Peyer's patch (tissue), 4 donors: ENCODE measurements around the gene HDAC9.

Source experiments
- CTCF ChIP-seq, 6 experiments: fragments of 450-650 bp in 4 of 6; fragments of 200-600 bp in 2 of 6; sonication (generic) in 1 of 6; IDR thresholded peaks; one replicate each; pipeline ENCODE4 v1.5.1; 2017 to 2019; ENCODE audit warnings: antibody characterized with exemption in 6 of 6, mild to moderate bottlenecking in 3 of 6, moderate library complexity in 1 of 6
- POLR2A ChIP-seq, 2 donors: fragments of 450-650 bp; IDR thresholded peaks; one replicate each; pipeline ENCODE4 v1.5.1; 2017; ENCODE audit warnings: antibody characterized with exemption in 2 of 2, mild to moderate bottlenecking in 2 of 2, moderate library complexity in 2 of 2

DNA sequence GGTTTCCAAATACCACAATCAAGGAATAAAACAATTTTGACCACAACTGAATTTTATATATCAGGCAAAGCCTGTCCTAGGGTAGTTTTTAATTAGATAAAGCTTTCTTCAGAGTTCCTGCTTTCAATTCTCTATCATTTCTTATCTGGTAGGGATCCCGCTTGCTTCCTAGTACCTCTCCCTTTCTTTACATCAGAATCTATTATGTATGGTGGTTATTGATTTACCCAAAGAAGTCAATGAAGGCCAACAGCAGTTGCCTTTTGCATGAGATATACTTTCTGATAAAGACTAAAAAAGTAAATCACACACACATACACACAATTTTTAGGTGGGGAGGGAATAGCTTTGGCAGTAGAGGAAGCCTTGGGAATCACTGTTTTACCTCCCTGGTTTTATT is 70.7 kb downstream of the HDAC9 start:
- no peak for TF ChIP-seq CTCF (IDR thresholded peaks at IDR 0.05)
- no peak for TF ChIP-seq POLR2A (IDR thresholded peaks at IDR 0.05)
